Adrenal gland (tissue), 12 donors: ENCODE measurements around the gene BPIFB4. TPM values are rescaled to one million over a fixed set of nuclear protein-coding genes. Genes with fewer than 3 reads are reported as not detected.

ENCODE experiments used
- DNase-seq, 7 donors: peaks; one replicate each; pipeline ENCODE4 v3.0.0-alpha.2; 2019 to 2020
- H3K27ac ChIP-seq, 5 donors: fragments of 200-600 bp; sonication (generic) in 4 of 5; 1 replicate in 3 of 5; 2 replicates in 2 of 5; pipeline versions ENCODE4 v1.5.1 to v1.8.0; 2016 to 2020; ENCODE audit warnings: mild to moderate bottlenecking in 1 of 5
- H3K27me3 ChIP-seq: fragments of 200-600 bp; 2 replicates; pipeline ENCODE4 v1.8.0; 2021
- H3K36me3 ChIP-seq, 2 donors: fragments of 200-600 bp; replicated peaks in 1 of 2; 1 replicate in 1 of 2; 2 replicates in 1 of 2; pipeline versions ENCODE4 v1.5.1 to v1.8.0; 2018 to 2022
- H3K4me1 ChIP-seq, 2 donors: fragments of 200-600 bp; replicated peaks in 1 of 2; 1 replicate in 1 of 2; 2 replicates in 1 of 2; pipeline versions ENCODE4 v1.5.1 to v1.8.0; 2018 to 2021
- H3K4me3 ChIP-seq, 4 donors: fragments of 200-600 bp; sonication (generic) in 3 of 4; one replicate each; pipeline ENCODE4 v1.5.1; 2016 to 2018
- H3K9me3 ChIP-seq, 3 donors: fragments of 200-600 bp; sonication (generic) in 1 of 3; replicated peaks in 1 of 3; 1 replicate in 2 of 3; 2 replicates in 1 of 3; pipeline versions ENCODE4 v1.5.1 to v1.8.0; 2016 to 2021
- POLR2A ChIP-seq, 2 donors: fragments of 450-650 bp; IDR thresholded peaks; one replicate each; pipeline ENCODE4 v1.6.1; 2017; ENCODE audit warnings: antibody characterized with exemption in 2 of 2, mild to moderate bottlenecking in 2 of 2, moderate library complexity in 1 of 2
- WGBS, 4 donors: extraction: QIAGEN DNeasy Blood & Tissue Kit in 2 of 4; methylation state at CpG; one replicate each; pipeline versions ENCODE4 v1.1.5 to v1.1.7; 2013 to 2017; 5-methylcytosine and 5-hydroxymethylcytosine counted together
- intact Hi-C, 2 donors: fragments of 100-400 bp; cut with DNase I; formaldehyde crosslinking; loops; one replicate each; pipeline versions ENCODE4 v1.14.1 to v1.15.0; 2022 to 2023
- polyA plus RNA-seq, 3 donors: library from polyadenylated mRNA; stranded (reverse); fragments of 200-250 nt in 2 of 3; fragments of 350-450 nt in 1 of 3; fragmentation: Illumina TruSeq in 1 of 3; extraction: RNeasy Lipid Tissue Mini Kit (QIAGEN cat#74804) in 1 of 3; gene quantifications; one replicate each; pipeline ENCODE4 v1.2.3, GENCODE V29; 2013 to 2014
- total RNA-seq, 9 donors: library from RNA; depleted of rRNA in 4 of 9; stranded (reverse); fragments of >200 nt in 4 of 9; fragments of 120-200 nt in 1 of 9; fragmentation: NEBNext Ultra II Directional in 1 of 9; extraction: Animal tissue kit (Norgen Biotek cat#: 25700) in 1 of 9; gene quantifications; one replicate each; pipeline versions ENCODE4 v1.1.0 to v1.2.4, GENCODE V29; 2013 to 2023
- TF ChIP-seq, protein P1 (sequence below), 6 experiments: fragments of 450-650 bp in 4 of 6; fragments of 200-600 bp in 2 of 6; sonication (generic) in 1 of 6; IDR thresholded peaks; 1 replicate in 5 of 6; 2 replicates in 1 of 6; pipeline versions ENCODE4 v1.5.1 to v1.8.0; 2016 to 2021; ENCODE audit warnings: antibody characterized with exemption in 6 of 6, mild to moderate bottlenecking in 2 of 6, moderate library complexity in 1 of 6
- donor health status: healthy with polysubstance abuse.
- donor health status: Bipolar disorder and iron deficiency.
- donor health status: DM: yes; HTN: yes; CAD: no.
- donor health status: DM: no; HTN: no; CAD: no.
- donor health status: DM: no; HTN: no; CAD: no.
- donor health status: DM: yes; HTN: yes; CAD: no.

BPIFB4 gene
- total and polyA plus RNA-seq, 12 donors, result 0.07 TPM; not detected in 11

DNA sequence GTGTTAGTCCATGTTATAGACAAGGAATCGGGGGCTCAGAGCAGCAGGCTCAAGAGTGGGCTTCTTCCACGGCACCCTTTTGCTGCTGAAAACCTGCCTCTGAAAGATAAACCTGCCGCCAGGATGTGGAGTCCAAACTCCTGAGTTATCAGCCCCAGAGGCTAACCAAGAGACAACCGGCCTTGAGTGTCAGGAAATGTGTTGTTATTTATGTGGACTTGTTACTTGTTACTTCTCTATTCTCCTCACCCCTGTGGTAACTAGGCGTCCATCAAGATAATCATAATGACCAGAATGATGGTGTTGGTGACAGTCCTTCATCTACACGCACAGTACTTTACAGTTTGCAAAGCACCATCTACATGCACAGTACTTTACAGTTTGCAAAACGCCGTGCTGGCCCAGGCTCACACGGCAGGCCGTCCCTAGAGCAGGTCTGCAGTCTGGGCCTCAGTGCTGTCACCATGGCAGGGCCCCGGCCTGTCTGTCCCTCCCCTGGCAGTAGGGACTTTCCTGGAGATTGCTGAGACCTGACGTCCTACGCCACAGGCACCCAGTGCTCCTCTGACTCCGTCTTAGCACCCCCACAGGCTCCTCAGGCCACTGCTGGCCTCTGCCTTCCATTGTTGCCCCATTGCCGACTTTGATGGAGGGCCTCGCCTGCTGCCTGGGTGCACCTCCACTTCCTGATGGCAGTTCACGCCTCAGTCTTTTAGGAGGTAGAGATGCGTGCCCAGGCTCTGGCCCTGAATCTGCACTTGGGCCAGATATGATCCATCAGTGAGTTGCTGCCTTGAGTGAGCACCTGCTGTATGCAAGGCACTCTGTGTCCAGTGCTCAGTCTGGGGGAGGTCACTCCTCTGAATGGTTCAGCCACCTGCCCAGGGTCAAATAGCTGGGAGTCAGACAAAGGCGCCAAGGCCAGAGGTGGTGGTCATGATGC lies 9.1 kb upstream of the BPIFB4 start:
- peaks cover 3% of the 10 kb centered on the region for H3K27me3 ChIP-seq
- no peaks in the 10 kb centered on the region for H3K4me1 ChIP-seq
- H3K27ac ChIP-seq, result no peak overlapping the region
- no peak for TF ChIP-seq POLR2A (IDR thresholded peaks at IDR 0.05)
- TF ChIP-seq, protein P1, sequence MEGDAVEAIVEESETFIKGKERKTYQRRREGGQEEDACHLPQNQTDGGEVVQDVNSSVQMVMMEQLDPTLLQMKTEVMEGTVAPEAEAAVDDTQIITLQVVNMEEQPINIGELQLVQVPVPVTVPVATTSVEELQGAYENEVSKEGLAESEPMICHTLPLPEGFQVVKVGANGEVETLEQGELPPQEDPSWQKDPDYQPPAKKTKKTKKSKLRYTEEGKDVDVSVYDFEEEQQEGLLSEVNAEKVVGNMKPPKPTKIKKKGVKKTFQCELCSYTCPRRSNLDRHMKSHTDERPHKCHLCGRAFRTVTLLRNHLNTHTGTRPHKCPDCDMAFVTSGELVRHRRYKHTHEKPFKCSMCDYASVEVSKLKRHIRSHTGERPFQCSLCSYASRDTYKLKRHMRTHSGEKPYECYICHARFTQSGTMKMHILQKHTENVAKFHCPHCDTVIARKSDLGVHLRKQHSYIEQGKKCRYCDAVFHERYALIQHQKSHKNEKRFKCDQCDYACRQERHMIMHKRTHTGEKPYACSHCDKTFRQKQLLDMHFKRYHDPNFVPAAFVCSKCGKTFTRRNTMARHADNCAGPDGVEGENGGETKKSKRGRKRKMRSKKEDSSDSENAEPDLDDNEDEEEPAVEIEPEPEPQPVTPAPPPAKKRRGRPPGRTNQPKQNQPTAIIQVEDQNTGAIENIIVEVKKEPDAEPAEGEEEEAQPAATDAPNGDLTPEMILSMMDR (IDR thresholded peaks at IDR 0.05), result no peak
- 63 to 82% (median 71%) methylated on average over 15 to 19 of the region's 19 CpGs for WGBS, 4 donors
- DNase-seq, result no peak
- no peaks in the 10 kb centered on the region for H3K9me3 ChIP-seq
- H3K36me3 ChIP-seq, result no peaks in the 10 kb centered on the region
- intact Hi-C loops, result no loop called here
- no peak overlapping the region for H3K4me3 ChIP-seq

DNA sequence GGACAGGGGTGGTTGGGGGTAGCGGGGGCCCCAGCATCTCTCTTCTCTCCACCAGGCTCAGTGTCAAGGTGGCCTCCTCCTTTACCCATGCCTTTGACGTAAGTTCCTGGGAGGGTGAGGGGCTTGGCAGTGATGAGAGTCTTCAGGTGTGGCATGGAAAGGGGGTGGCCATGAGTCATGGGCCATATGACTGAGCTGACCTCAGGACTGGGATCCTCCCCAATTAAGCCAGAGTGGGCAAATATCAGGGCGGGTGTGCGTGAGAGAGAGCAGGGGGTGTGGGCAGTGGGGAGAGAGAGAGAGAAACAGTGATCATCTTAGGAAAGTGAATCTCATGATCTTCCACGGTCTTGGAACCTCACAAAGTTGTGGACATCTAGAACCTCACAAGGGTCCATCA lies 8.2 kb upstream of the BPIFB4 start:
- Histone ChIP-seq H3K27ac (no peak overlapping the region), H3K27me3 (peaks cover 3% of the 10 kb centered on the region), H3K4me3 (no peak overlapping the region), H3K4me1 (no peaks in the 10 kb centered on the region), H3K9me3 (no peaks in the 10 kb centered on the region), H3K36me3 (no peaks in the 10 kb centered on the region)
- no peak for DNase-seq
- WGBS, 4 donors, result 68 to 86% (median 76%) methylated on average over 5 of the region's 5 CpGs
- intact Hi-C loops, result no loop called here
- TF ChIP-seq POLR2A (IDR thresholded peaks at IDR 0.05), result no peak
- TF ChIP-seq, protein P1 (IDR thresholded peaks at IDR 0.05), result no peak

DNA sequence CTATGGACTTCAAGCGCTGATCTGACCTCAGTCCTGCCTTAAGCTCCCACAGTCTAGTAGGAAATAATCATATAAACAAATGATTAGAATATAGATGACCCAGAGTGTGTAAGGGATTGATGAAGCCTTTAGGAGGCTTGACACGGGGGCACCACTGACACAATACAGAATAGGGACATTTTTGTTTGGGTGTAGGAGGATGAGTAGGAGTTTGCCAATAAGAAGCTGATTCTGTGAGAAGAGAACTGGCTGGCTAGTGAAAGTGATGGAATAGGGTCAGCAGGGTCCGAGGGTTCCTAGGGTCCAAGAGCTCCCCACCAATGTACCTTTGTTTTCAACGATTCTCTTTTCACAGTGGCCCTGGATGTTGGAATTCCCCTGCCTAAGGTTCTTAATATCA lies 7.1 kb upstream of the BPIFB4 start:
- TF ChIP-seq, protein P1 (IDR thresholded peaks at IDR 0.05), result no peak
- TF ChIP-seq POLR2A (IDR thresholded peaks at IDR 0.05), result no peak
- Histone ChIP-seq H3K9me3 (no peaks in the 10 kb centered on the region), H3K4me3 (no peak overlapping the region), H3K4me1 (no peaks in the 10 kb centered on the region), H3K36me3 (no peaks in the 10 kb centered on the region), H3K27ac (no peak overlapping the region), H3K27me3 (peaks cover 3% of the 10 kb centered on the region)
- intact Hi-C loops, result no loop called here
- WGBS, 4 donors, result 76 to 93% (median 81%) methylated on average over 4 of the region's 4 CpGs
- DNase-seq, result no peak

DNA sequence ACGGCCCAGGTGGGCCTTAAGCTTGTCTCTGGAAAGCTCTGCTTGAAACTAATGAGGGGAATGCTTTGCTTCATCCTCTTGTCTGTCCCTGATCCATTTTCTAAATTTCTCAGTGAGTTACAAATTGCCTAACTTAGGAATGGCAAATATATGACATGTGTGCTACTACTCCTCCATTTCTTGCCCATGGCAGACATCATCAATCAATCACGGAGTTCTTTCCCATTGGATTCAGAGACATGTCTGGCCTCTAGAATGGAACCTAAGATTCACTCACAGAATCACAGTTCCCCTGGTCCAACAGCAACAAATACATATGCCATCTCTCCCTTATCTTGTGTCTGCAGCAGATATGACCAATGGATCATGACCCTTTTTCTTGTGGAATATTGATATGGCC lies 6.6 kb upstream of the BPIFB4 start:
- Histone ChIP-seq H3K4me1 (no peaks in the 10 kb centered on the region), H3K36me3 (no peaks in the 10 kb centered on the region), H3K4me3 (no peak overlapping the region), H3K27me3 (peaks cover 6% of the 10 kb centered on the region), H3K27ac (no peak overlapping the region), H3K9me3 (no peaks in the 10 kb centered on the region)
- intact Hi-C loops, result no loop called here
- DNase-seq, result no peak
- no peak for TF ChIP-seq POLR2A (IDR thresholded peaks at IDR 0.05)
- TF ChIP-seq, protein P1 (IDR thresholded peaks at IDR 0.05), result no peak
- WGBS, 4 donors, result 65 to 77% (median 73%) methylated on average over 2 of the region's 2 CpGs
